ENCODE measurements around the gene SH2D6. TPM values are rescaled to one million over a fixed set of nuclear protein-coding genes. Genes with fewer than 3 reads are reported as not detected.
A peak's percentile ranks its signal among the peaks of the same experiment; 100 is the strongest.

The SH2D6 gene
- total and polyA plus RNA-seq, 2 donors (not counting 1 experiment from before 2014, with no cell fraction given): 0.27 to 1.6 TPM

GRCh38 chr2:85394261-85394681 lies 24.2 kb upstream of the SH2D6 start:
- Histone ChIP-seq H3K79me2 (ENCODE audit: control insufficient read depth, insufficient read depth, low read length) (no peaks in the 10 kb centered on the region), H3K9ac (ENCODE audit: low read length) (no peak overlapping the region), H2AFZ (ENCODE audit: insufficient read depth, low read depth, low read length, poor library complexity, severe bottlenecking) (no peak overlapping the region), H3K36me3 (replicated peaks in 1 of 2; ENCODE audit: control extremely low read depth in 1 of 2, control insufficient read depth in 1 of 2, extremely low read depth in 1 of 2, insufficient read depth in 2 of 2, low read length in 1 of 2) (peaks cover 1 to 74% of the 10 kb centered on the region in 2 experiments), H3K9me3 (ENCODE audit: control extremely low read depth in 1 of 3, control insufficient read depth in 2 of 3, insufficient read depth in 1 of 3, low read length in 2 of 3) (no peaks in the 10 kb centered on the region), H3K4me3 (ENCODE audit: control extremely low read depth in 1 of 5, extremely low read depth in 1 of 5, insufficient read depth in 1 of 5, low read depth in 2 of 5, low read length in 4 of 5) (no peak overlapping the region), H3K27me3 (replicated peaks in 1 of 4; ENCODE audit: control extremely low read depth in 1 of 4, control insufficient read depth in 3 of 4, insufficient read depth in 4 of 4, low read length in 3 of 4) (no peaks in the 10 kb centered on the region), H4K20me1 (ENCODE audit: control insufficient read depth, insufficient read depth, low read length, poor library complexity, severe bottlenecking) (no peaks in the 10 kb centered on the region), H3K27ac (ENCODE audit: low read length in 2 of 2) (peak overlapping the region; percentile 7 to 68), H3K4me1 (ENCODE audit: control insufficient read depth in 2 of 2, insufficient read depth in 2 of 2, low read length in 2 of 2) (peaks cover 25 to 26% of the 10 kb centered on the region in 2 donors), H3K4me2 (replicated peaks; ENCODE audit: low read depth, low read length, poor library complexity, severe bottlenecking) (no peak overlapping the region)
- ATAC-seq (ENCODE audit: low read depth): no peak
- intact Hi-C loops (cut with micrococcal nuclease): loop anchor here (5.0 kb wide), 2 partner anchors 67 to 208 kb away; partner anchors contain the start of genes TGOLN2 and TMEM150A
- peak overlapping the region; percentile 69 for H3K27ac Mint-ChIP-seq
- CTCF ChIA-PET: interaction anchor here (0.6 to 7.9 kb wide), 4 partner anchors 20 to 158 kb away, joined by 3 to 182 read pairs (median 36); partner anchors contain the start of gene SH2D6
- TF ChIP-seq EZH2 (IDR thresholded peaks at IDR 0.05; ENCODE audit: borderline replicate concordance, insufficient read depth, low read depth, low read length, poor library complexity, severe bottlenecking) (no peak), CTCF (IDR thresholded peaks at IDR 0.05) (no peak)
- H3K4me1 Mint-ChIP-seq: peaks cover 31% of the 10 kb centered on the region
- no peak overlapping the region for H3K4me3 Mint-ChIP-seq
- no peaks in the 10 kb centered on the region for H3K9me3 Mint-ChIP-seq (ENCODE audit: insufficient read depth)
- no peaks in the 10 kb centered on the region for H3K27me3 Mint-ChIP-seq
- POLR2A ChIA-PET: interaction anchor here (0.6 to 1.0 kb wide), 2 partner anchors 15 to 167 kb away, joined by 4 to 6 read pairs; partner anchors contain the start of gene GGCX
- 100% methylated on average over 4 of the region's 4 CpGs for WGBS (ENCODE audit: insufficient coverage)
- DNase-seq: no peak

GRCh38 chr2:85394976-85395375 lies 23.5 kb upstream of the SH2D6 start:
- WGBS (ENCODE audit: insufficient coverage): 91% methylated on average over 6 of the region's 6 CpGs

More at GRCh38 chr2:85394976-85395375, 23.5 kb upstream of the SH2D6 start:
- Histone ChIP-seq H4K20me1 (ENCODE audit: control insufficient read depth, insufficient read depth, low read length, poor library complexity, severe bottlenecking) (no peaks in the 10 kb centered on the region), H2AFZ (ENCODE audit: insufficient read depth, low read depth, low read length, poor library complexity, severe bottlenecking) (no peak overlapping the region), H3K4me3 (ENCODE audit: control extremely low read depth in 1 of 5, extremely low read depth in 1 of 5, insufficient read depth in 1 of 5, low read depth in 2 of 5, low read length in 4 of 5) (no peak overlapping the region), H3K36me3 (replicated peaks in 1 of 2; ENCODE audit: control extremely low read depth in 1 of 2, control insufficient read depth in 1 of 2, extremely low read depth in 1 of 2, insufficient read depth in 2 of 2, low read length in 1 of 2) (peaks cover 1 to 73% of the 10 kb centered on the region in 2 experiments), H3K9ac (ENCODE audit: low read length) (no peak overlapping the region), H3K4me2 (replicated peaks; ENCODE audit: low read depth, low read length, poor library complexity, severe bottlenecking) (no peak overlapping the region), H3K79me2 (ENCODE audit: control insufficient read depth, insufficient read depth, low read length) (no peaks in the 10 kb centered on the region), H3K27me3 (replicated peaks in 1 of 4; ENCODE audit: control extremely low read depth in 1 of 4, control insufficient read depth in 3 of 4, insufficient read depth in 4 of 4, low read length in 3 of 4) (no peaks in the 10 kb centered on the region), H3K27ac (ENCODE audit: low read length in 2 of 2) (no peak overlapping the region), H3K4me1 (ENCODE audit: control insufficient read depth in 2 of 2, insufficient read depth in 2 of 2, low read length in 2 of 2) (peaks cover 25 to 26% of the 10 kb centered on the region in 2 donors), H3K9me3 (ENCODE audit: control extremely low read depth in 1 of 3, control insufficient read depth in 2 of 3, insufficient read depth in 1 of 3, low read length in 2 of 3) (no peaks in the 10 kb centered on the region)
- TF ChIP-seq EZH2 (IDR thresholded peaks at IDR 0.05; ENCODE audit: borderline replicate concordance, insufficient read depth, low read depth, low read length, poor library complexity, severe bottlenecking) (no peak), CTCF (IDR thresholded peaks at IDR 0.05) (no peak)
- ChIA-PET CTCF (interaction anchor here (0.6 to 7.9 kb wide), 2 partner anchors 25 to 157 kb away, joined by 3 to 67 read pairs; partner anchors contain the start of gene SH2D6), POLR2A (interaction anchor here (0.6 kb wide), 1 partner anchor 166 kb away, joined by 6 read pairs; the partner anchor contains the start of gene GGCX)
- Mint-ChIP-seq H3K27ac (no peak overlapping the region), H3K4me1 (peaks cover 31% of the 10 kb centered on the region), H3K27me3 (no peaks in the 10 kb centered on the region), H3K9me3 (ENCODE audit: insufficient read depth) (no peaks in the 10 kb centered on the region), H3K4me3 (no peak overlapping the region)
- intact Hi-C loops (cut with micrococcal nuclease): loop anchor here (5.0 kb wide), 2 partner anchors 68 to 207 kb away; partner anchors contain the start of genes TGOLN2 and TMEM150A
- ATAC-seq (ENCODE audit: low read depth): no peak
- no peak for DNase-seq

Measured in B cell (primary cell).